Measurements from ENCODE around the gene PRDM15. TPM values are rescaled to one million over a fixed set of nuclear protein-coding genes. Genes with fewer than 3 reads are reported as not detected.

PRDM15 gene
- total RNA-seq, 1 experiment from 2014 or later = 2.4 TPM

GRCh38 chr21:41843584-41843983, 35.6 kb downstream of the PRDM15 start:
- no peak for DNase-seq (ENCODE audit: low read depth)

DNA sequence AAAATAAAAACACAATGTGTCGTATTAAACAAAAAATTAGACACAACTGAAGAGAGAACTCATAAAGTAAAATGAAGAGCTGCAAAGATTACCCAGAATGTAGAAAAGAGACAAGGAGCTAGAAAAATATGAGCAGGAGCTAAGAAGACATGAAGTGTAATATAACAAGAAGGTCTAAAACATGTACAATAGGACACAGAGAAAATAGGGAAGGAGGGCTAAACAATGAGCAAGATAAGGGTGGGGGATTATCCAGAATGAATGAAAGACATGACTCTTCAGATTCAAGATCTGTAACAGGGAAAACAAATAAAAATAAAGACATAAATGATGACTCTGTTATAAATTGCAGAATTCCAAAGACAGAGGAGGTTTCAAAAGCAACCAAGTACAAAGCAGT, 38.3 kb downstream of the PRDM15 start:
- DNase-seq (ENCODE audit: low read depth) = no peak

DNA sequence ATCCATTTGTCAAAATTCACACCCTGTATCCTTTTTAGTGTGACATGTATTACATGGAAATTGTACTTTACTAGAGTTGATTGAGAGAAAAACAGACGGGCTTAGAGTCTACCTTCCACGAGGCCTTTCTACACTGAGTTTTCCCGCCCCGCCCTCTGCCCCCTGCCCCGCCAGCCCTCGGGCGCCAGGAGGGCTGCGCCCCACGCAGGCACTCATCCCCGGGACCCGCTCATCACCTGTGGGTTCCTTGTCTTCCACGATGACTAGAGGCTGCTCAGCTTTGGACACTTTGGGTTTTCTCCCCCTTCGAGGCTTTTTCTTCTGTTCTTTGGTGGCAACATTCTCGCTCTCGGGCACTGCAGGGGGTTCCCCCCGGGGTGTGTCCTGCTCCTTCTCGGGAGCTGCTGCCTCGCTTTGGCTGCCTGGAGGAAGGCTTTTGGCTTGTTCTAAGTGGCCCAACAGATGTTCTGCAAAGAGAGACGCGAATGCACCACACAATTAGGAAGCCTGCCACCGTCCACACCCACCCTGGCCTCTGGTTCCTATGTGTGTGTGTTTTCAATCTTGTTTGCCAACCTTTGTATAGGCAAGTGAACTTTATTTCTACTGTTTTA, 39.6 kb downstream of the PRDM15 start:
- no peak for DNase-seq (ENCODE audit: low read depth)

GRCh38 chr21:41837756-41838297, 41.3 kb downstream of the PRDM15 start:
- DNase-seq (ENCODE audit: low read depth) = no peak

- no peak for DNase-seq (ENCODE audit: low read depth)
Measured at GRCh38 chr21:41836166-41837015, 42.8 kb downstream of the PRDM15 start.

GRCh38 chr21:41835711-41836154, 43.4 kb downstream of the PRDM15 start:
- DNase-seq (ENCODE audit: low read depth) = no peak

DNA sequence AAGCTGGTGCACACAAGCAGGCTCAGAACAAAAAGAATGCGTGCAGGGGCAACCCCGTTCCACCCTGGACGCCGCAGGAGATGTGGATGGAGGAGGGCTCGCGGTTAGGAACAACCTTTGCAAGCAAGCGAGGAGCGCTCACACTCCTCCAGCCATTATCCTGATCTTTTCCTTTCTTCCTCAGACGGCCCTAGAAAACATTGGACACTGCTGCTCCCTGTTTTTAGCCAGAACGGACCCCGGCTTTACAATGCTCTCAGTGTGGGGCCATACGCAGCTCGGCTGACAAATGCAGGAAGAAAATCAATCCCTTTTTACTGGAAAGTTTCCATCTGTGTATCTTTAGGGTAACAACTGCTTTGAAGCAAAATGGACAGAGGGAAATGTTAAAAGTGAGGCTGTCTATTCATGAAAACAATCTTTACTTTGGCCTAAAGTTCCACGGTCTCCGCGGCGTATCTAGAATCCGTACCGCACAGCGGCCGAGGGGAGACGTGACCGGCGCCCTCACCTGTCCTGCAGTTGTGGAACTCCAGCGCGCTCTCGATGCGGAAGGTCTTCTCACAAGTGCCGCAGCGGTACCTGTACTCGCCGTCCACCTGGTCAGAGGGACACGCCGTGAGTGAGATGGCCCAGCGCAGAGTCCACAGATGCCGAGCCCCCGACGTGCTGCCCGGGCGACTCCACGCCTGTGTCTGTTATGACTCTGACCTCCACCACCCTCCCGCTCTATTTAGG, 44.0 kb downstream of the PRDM15 start:
- no peak for DNase-seq (ENCODE audit: low read depth)

- no peak for DNase-seq (ENCODE audit: low read depth)
Measured at GRCh38 chr21:41834252-41834925, 44.8 kb downstream of the PRDM15 start.

DNA sequence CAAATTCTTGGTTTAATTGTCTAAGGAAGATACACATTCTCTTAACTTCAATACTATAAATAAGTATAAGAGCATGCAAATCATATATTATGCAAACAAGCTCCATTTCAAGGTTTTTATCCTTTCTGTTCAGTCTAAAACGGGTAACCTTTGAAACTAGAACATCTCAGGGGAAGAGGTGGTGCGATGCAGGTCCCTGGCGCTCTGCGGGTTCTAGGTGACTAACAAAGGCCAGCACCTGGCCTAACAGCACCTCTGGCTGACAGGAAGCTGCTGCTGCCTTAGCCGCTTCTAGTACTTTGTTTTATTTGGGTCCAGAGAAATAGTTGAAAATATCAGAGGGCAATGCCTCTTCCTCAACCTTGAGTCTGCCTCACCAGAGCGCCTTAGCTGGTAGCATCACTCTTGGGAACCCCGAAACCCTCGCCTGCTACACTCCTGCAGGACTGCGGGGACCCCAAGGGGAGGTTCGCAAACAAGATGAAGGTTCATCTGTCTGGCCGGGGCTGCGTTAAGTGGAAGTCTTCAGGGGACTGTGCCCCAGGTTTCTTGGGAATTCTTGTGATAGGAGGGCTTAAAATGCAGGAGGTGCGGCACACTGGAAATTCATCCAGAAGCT, 45.5 kb downstream of the PRDM15 start:
- DNase-seq (ENCODE audit: low read depth) = no peak

DNA sequence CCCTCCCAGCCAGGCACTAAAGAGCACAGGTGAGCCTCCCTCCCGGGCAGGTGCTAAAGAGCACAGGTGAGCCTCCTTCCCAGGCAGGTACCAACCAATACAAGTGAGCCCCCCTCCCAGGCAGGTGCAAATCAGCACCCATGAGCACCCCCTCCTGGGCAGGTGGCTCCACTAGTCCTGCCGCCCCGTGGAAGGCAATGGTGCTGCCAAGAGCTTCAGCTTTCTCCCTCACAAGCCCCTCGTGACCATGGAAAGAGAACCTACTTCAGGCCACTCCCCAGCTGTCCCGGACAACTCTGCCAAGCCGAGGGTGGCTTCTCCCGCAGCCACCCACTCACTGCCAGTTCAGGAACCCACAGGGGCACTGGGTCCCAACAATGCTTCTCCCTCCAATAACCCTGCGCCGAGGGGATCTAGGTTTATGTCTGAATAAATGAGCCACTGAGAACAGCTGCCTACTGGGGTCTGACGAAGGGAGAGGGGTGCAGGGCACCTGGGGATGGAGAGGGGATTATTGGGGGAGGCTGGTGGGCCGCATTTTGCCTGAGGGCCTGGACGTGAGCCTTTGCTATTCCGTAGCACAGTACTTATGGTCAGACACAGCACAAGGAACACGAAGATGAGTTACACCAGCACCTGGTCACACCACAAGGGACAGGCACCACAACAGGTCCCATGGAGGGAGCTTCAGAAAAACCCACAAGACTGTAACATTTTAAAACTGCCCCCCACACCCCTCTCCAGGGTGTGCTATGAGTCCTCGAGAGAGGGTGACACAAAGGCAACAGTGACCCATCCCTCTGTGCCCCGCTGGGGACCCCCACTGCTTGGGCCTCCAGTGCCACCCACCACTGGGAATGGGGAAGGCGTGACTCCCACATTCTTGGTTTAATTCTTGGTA, 46.3 kb downstream of the PRDM15 start:
- no peak for DNase-seq (ENCODE audit: low read depth)

DNA sequence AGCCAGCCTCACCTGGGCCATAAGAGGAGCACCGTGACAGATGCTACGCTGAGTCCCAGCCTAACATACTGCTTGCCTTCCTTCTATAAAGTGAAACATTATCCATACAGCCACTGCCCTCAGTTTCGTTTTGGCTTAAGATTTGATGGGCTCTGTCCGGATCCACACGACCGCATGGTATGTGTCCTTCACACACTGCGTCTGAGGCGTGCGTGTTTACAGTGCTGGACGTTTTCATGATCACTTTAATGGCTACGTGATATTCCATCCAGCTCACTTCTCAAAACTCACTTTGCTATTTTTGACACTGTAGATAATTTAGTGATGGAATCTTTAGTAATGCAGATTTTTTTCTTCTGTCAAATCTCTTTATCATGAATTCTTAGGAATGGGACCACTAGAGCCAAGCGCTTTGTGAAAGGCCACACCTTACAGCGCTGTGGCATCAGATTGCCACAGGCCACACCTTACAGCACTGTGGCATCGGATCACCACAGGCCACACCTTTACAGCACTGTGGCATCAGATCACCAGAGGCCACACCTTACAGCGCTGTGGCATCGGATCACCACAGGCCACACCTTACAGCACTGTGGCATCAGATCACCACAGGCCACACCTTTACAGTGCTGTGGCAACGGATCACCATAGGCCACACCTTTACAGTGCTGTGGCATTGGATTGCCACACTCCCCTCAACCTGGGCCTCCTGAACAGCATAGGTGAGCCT, 47.1 kb downstream of the PRDM15 start:
- no peak for DNase-seq (ENCODE audit: low read depth)

DNA sequence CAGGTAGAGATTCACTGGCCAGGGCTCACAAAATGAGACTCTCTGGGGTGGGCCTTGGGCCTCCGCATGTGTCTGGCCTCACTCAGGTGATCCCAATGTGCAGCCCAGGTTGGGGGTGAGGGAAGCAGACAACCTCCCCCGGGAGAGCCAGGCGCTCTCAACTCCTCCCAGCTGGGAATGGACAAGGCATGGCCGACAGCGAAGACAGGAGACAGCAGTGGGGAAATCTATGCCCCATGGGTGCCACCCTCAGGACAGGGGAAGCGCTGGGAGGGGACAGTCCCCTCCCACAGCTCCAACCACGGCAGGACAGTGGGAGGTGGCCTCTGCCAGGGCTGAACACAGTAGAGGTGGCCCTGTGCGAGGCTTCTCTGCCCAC, 47.7 kb downstream of the PRDM15 start:
- DNase-seq (ENCODE audit: low read depth) = no peak

- no peak for DNase-seq (ENCODE audit: low read depth)
Measured at GRCh38 chr21:41830764-41831452, 48.2 kb downstream of the PRDM15 start.

DNA sequence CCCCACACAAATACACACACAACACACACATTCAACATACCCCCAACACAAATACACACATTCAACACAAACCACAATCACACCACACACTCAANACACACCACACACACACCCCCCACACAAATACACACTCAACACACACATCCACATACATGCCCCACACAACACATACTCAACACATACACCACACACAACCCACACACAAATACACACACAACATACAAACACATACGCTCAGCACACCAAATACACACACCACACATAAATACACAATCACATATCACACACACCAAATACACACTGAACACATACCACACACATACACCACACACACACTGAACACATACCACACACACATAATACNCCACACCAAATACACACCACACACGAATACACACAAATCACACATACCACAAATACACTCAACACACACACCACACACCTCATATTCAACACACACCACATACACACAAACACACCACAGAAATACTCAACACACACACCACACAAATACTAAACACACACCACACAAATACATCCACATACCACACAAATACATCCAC, 48.9 kb downstream of the PRDM15 start:
- no peak for DNase-seq (ENCODE audit: low read depth)

- DNase-seq (ENCODE audit: low read depth) = no peak
Measured at GRCh38 chr21:41828884-41829360, 50.2 kb downstream of the PRDM15 start.

- DNase-seq (ENCODE audit: low read depth) = peak; percentile 33
Measured at GRCh38 chr21:41827951-41828883, 50.9 kb downstream of the PRDM15 start.

DNA sequence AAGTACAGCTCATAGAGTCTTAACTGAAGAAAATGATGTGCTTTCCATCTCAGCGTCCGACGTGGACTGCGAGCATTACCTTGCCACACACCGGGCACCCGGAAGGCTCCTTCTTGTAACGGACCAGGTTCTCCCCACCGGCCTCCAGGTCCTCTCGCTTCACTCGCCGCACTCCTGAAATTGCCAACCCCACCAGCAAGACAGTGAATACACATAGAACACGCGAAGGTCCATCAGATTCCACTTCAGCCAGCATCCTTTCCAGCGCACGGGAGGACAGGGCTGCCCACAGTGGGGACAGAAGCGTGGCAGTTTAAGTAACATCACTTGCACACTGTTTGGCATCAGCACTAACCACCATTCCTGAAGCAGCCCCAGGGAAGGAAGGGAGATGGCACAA, 53.3 kb downstream of the PRDM15 start:
- no peak for DNase-seq (ENCODE audit: low read depth)

Measured in RPMI7951 (cell line).